H9 (cell line): ENCODE measurements around the gene VWC2L. TPM values are rescaled to one million over a fixed set of nuclear protein-coding genes. Genes with fewer than 3 reads are reported as not detected.

Source experiments
- DNase-seq: peaks from one replicate; pipeline ENCODE4 v3.0.0-alpha.2; 2017
- H2AFZ ChIP-seq: one replicate; pipeline ENCODE4 v1.6.1; 2013; ENCODE audit warnings: mild to moderate bottlenecking, low read length, control low read depth, moderate library complexity
- H2AK5ac ChIP-seq: 2 replicates; pipeline ENCODE4 v1.6.1; 2013; ENCODE audit warnings: low read length, control low read depth, mixed read lengths; ENCODE audit not compliant: insufficient read length
- H2BK120ac ChIP-seq: one replicate; pipeline ENCODE4 v1.6.1; 2013; ENCODE audit warnings: low read depth, mild to moderate bottlenecking, low read length, control low read depth, inconsistent platforms; ENCODE audit not compliant: poor library complexity, severe bottlenecking
- H2BK12ac ChIP-seq: 2 replicates; pipeline ENCODE4 v1.6.1; 2013; ENCODE audit warnings: low read length, control low read depth, mixed read lengths, low read depth; ENCODE audit not compliant: insufficient read length
- H2BK15ac ChIP-seq: 2 replicates; pipeline ENCODE4 v1.6.1; 2013; ENCODE audit warnings: low read depth, low read length, control low read depth
- H2BK20ac ChIP-seq: one replicate; pipeline ENCODE4 v1.6.1; 2013; ENCODE audit warnings: low read depth, mild to moderate bottlenecking, low read length, control low read depth, inconsistent platforms; ENCODE audit not compliant: poor library complexity, severe bottlenecking
- H2BK5ac ChIP-seq: 2 replicates; pipeline ENCODE4 v1.6.1; 2013; ENCODE audit warnings: low read length, control low read depth, mixed read lengths; ENCODE audit not compliant: insufficient read length
- H3K14ac ChIP-seq: 2 replicates; pipeline ENCODE4 v1.6.1; 2013; ENCODE audit warnings: low read length, control low read depth; ENCODE audit not compliant: insufficient read depth
- H3K18ac ChIP-seq: 2 replicates; pipeline ENCODE4 v1.6.1; 2013; ENCODE audit warnings: low read depth, mild to moderate bottlenecking, mixed read lengths, low read length, control low read depth; ENCODE audit not compliant: insufficient read length
- H3K23ac ChIP-seq: 2 replicates; pipeline ENCODE4 v1.6.1; 2013; ENCODE audit warnings: low read length, control low read depth, mixed read lengths, low read depth; ENCODE audit not compliant: insufficient read length
- H3K23me2 ChIP-seq: 2 replicates; pipeline ENCODE4 v1.6.1; 2013; ENCODE audit warnings: low read depth, mild to moderate bottlenecking, mixed read lengths, low read length, control low read depth; ENCODE audit not compliant: insufficient read length, poor library complexity, severe bottlenecking
- H3K27ac ChIP-seq: 2 replicates; pipeline ENCODE4 v1.5.1; 2013; ENCODE audit warnings: low read length, control low read depth, mixed read lengths, low read depth; ENCODE audit not compliant: insufficient read length
- H3K27me3 ChIP-seq: 2 replicates; pipeline ENCODE4 v1.6.1; 2013; ENCODE audit warnings: low read length, control low read depth, inconsistent platforms; ENCODE audit not compliant: insufficient read depth
- H3K4ac ChIP-seq: 2 replicates; pipeline ENCODE4 v1.6.1; 2013; ENCODE audit warnings: low read depth, mild to moderate bottlenecking, control low read depth, inconsistent platforms, low read length, moderate library complexity
- H3K4me1 ChIP-seq: 2 replicates; pipeline ENCODE4 v1.6.1; 2013; ENCODE audit warnings: low read length, control low read depth, inconsistent platforms; ENCODE audit not compliant: insufficient read depth
- H3K4me2 ChIP-seq: 2 replicates; pipeline ENCODE4 v1.6.1; 2013; ENCODE audit warnings: low read length, control low read depth, mixed read lengths; ENCODE audit not compliant: insufficient read length, insufficient read depth
- H3K56ac ChIP-seq: 2 replicates; pipeline ENCODE4 v1.6.1; 2013; ENCODE audit warnings: low read depth, mild to moderate bottlenecking, mixed read lengths, low read length, control low read depth; ENCODE audit not compliant: insufficient read length
- H3K79me1 ChIP-seq: 2 replicates; pipeline ENCODE4 v1.6.1; 2013; ENCODE audit warnings: low read depth, mild to moderate bottlenecking, moderate library complexity, low read length, control low read depth, inconsistent platforms; ENCODE audit not compliant: insufficient read depth, poor library complexity, severe bottlenecking
- H3K79me2 ChIP-seq: 2 replicates; pipeline ENCODE4 v1.6.1; 2013; ENCODE audit warnings: low read length, control low read depth, inconsistent platforms; ENCODE audit not compliant: insufficient read depth
- H3K9ac ChIP-seq: 2 replicates; pipeline ENCODE4 v1.6.1; 2013; ENCODE audit warnings: low read length, control low read depth, mixed read lengths; ENCODE audit not compliant: insufficient read length; ENCODE audit errors: extremely low read depth
- H3K9me3 ChIP-seq: one replicate; pipeline ENCODE4 v1.6.1; 2013; ENCODE audit warnings: low read depth, low read length, inconsistent platforms; ENCODE audit not compliant: control insufficient read depth
- H3T11ph ChIP-seq: one replicate; pipeline ENCODE4 v1.6.1; 2013; ENCODE audit warnings: mild to moderate bottlenecking, low read length, control low read depth, inconsistent platforms
- H4K20me1 ChIP-seq: one replicate; pipeline ENCODE4 v1.6.1; 2013; ENCODE audit not compliant: control insufficient read depth, insufficient read length, insufficient read depth
- H4K5ac ChIP-seq: 2 replicates; pipeline ENCODE4 v1.6.1; 2013; ENCODE audit warnings: low read depth, mild to moderate bottlenecking, mixed read lengths, low read length, control low read depth; ENCODE audit not compliant: insufficient read length
- H4K8ac ChIP-seq: replicated peaks from 2 replicates; pipeline ENCODE4 v1.6.1; 2013; ENCODE audit warnings: low read length, control low read depth, mixed read lengths, low read depth; ENCODE audit not compliant: insufficient read length
- H4K91ac ChIP-seq: 2 replicates; pipeline ENCODE4 v1.6.1; 2013; ENCODE audit warnings: low read depth, mild to moderate bottlenecking, moderate library complexity, mixed read lengths, low read length, control low read depth; ENCODE audit not compliant: insufficient read length
- H3K27ac Mint-ChIP-seq, 3 experiments: 2 replicates in 2 of 3; 3 replicates in 1 of 3; pipeline ENCODE4 v1.8.0; 2020 to 2021; ENCODE audit warnings: mixed read lengths in 3 of 3, mild to moderate bottlenecking in 1 of 3, moderate library complexity in 1 of 3
- H3K27me3 Mint-ChIP-seq: 2 replicates; pipeline ENCODE4 v1.8.0; 2021; ENCODE audit warnings: low read depth, mild to moderate bottlenecking, moderate library complexity, mixed read lengths
- H3K36me3 Mint-ChIP-seq, 3 experiments: 2 replicates in 2 of 3; 3 replicates in 1 of 3; pipeline ENCODE4 v1.8.0; 2020 to 2021; ENCODE audit warnings: low read depth in 3 of 3, mixed read lengths in 3 of 3; ENCODE audit not compliant: insufficient read depth in 1 of 3
- H3K4me1 Mint-ChIP-seq, 2 experiments: 2 replicates each; pipeline ENCODE4 v1.8.0; 2020; ENCODE audit warnings: mixed read lengths in 2 of 2
- H3K4me3 Mint-ChIP-seq, 2 experiments: 2 replicates in 1 of 2; 3 replicates in 1 of 2; pipeline ENCODE4 v1.8.0; 2020 to 2021; ENCODE audit warnings: mild to moderate bottlenecking in 2 of 2, mixed read lengths in 2 of 2, moderate library complexity in 1 of 2
- H3K9me3 Mint-ChIP-seq, 2 experiments: 2 replicates in 1 of 2; 3 replicates in 1 of 2; pipeline ENCODE4 v1.8.0; 2020; ENCODE audit warnings: mild to moderate bottlenecking in 2 of 2, mixed read lengths in 2 of 2, moderate library complexity in 1 of 2
- CTCF ChIP-seq: fragments of 200-600 bp; sonication (generic); conservative IDR thresholded peaks from 3 replicates; pipeline ENCODE4 v1.8.0; 2021; ENCODE audit warnings: antibody characterized with exemption, mild to moderate bottlenecking
- WGBS: extraction: QIAGEN DNeasy Blood & Tissue Kit; methylation state at CpG from one replicate; pipeline ENCODE4 v1.1.7; 2013; ENCODE audit warnings: missing lambda C conversion rate, low lambda C conversion rate, mixed read lengths; ENCODE audit not compliant: insufficient read length; ENCODE audit errors: extremely low coverage; 5-methylcytosine and 5-hydroxymethylcytosine counted together
- total RNA-seq: library from RNA; stranded (reverse); gene quantifications from 2 replicates; pipeline ENCODE4 v1.2.1, GENCODE V29; 2021

VWC2L gene
- total RNA-seq, 1 experiment from 2014 or later = not detected

DNA sequence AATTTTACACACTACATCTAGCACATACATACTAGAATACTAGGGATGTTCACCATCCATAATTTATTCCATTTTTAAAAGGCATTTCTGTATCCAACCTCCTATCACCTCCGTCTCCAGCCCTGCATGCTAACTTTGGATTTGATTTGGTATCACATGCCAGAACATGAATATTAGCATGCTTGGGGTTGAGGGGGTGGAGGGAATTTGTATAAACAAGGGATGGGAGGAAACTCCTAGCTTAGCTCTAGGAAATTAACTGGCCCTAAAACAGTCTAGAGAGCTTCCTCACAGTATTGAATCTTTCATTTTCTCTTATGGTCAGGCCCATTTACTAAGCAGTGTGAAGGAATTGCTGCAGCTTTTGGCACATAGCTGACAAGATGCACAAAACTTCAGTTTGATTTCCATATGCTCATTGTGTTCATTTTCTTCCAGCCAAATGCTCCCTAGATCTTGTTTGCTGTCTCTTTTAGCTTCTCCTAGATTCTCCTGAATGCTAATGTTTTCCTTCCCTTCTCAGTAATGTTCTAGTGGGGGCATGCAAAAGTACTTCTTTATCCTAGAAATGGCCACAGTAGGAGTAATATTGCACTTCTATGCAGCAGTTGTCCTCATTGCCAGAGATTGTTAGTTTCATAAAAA lies 135.2 kb downstream of the VWC2L start:
- Histone ChIP-seq H2BK120ac (no peak overlapping the region), H4K20me1 (no peaks in the 10 kb centered on the region), H2BK12ac (no peak overlapping the region), H3K27ac (no peak overlapping the region), H3K14ac (no peak overlapping the region), H4K5ac (no peak overlapping the region), H3K4me1 (no peaks in the 10 kb centered on the region), H3K23me2 (no peaks in the 10 kb centered on the region), H3K9ac (no peak overlapping the region), H3K79me1 (no peaks in the 10 kb centered on the region), H3K4me2 (no peak overlapping the region), H3K56ac (no peak overlapping the region), H3K18ac (no peak overlapping the region), H2BK20ac (no peak overlapping the region), H4K8ac (no peak overlapping the region), H3K9me3 (no peaks in the 10 kb centered on the region), H2BK5ac (no peak overlapping the region), H3T11ph (no peak overlapping the region), H3K79me2 (no peaks in the 10 kb centered on the region), H2AK5ac (no peak overlapping the region), H4K91ac (no peak overlapping the region), H2AFZ (no peak overlapping the region), H3K4ac (no peak overlapping the region), H2BK15ac (no peak overlapping the region), H3K27me3 (no peaks in the 10 kb centered on the region), H3K23ac (no peak overlapping the region)
- no peak overlapping the region for H3K27ac Mint-ChIP-seq
- no peaks in the 10 kb centered on the region for H3K4me1 Mint-ChIP-seq
- TF ChIP-seq CTCF = no peak
- no CpG with 5 or more reads among the region's 1 CpG for WGBS
- H3K36me3 Mint-ChIP-seq = no peaks in the 10 kb centered on the region
- H3K27me3 Mint-ChIP-seq = no peaks in the 10 kb centered on the region
- DNase-seq = no peak
- no peak overlapping the region for H3K4me3 Mint-ChIP-seq
- H3K9me3 Mint-ChIP-seq = no peaks in the 10 kb centered on the region
